WTC11 (cell line): ENCODE results near the gene ZNF335. TPM values are rescaled to one million over a fixed set of nuclear protein-coding genes. Genes with fewer than 3 reads are reported as not detected.
A peak's percentile ranks its signal among the peaks of the same experiment; 100 is the strongest.
"Not testable (repeated sequence)": the region's sequence is repeated elsewhere in the genome, so short reads cannot be mapped to it uniquely, and the experiment has no call there.

Experiments used
- ATAC-seq: fragments of 200-7000 bp; cut with Tn5 transposase; 2 replicates; pipeline ENCODE4 v1.10.0; 2021; ENCODE audit warnings: mild to moderate bottlenecking, moderate library complexity
- CTCF ChIA-PET: fragments of 300-600 bp; sonication (Branson Sonifier 250); formaldehyde crosslinking; loops from one replicate; lab custom pipeline; 2021; ENCODE audit warnings: antibody characterized with exemption; lab: Charles Lee
- POLR2A ChIA-PET: fragments of 350-600 bp; sonication (Branson Sonifier 250); formaldehyde crosslinking; loops from one replicate; lab custom pipeline; 2021; ENCODE audit warnings: antibody characterized with exemption; lab: Charles Lee
- DNase-seq: peaks from one replicate; pipeline ENCODE4 v3.0.0; 2021; ENCODE audit warnings: low spot score
- H3K27ac Mint-ChIP-seq: 2 replicates; pipeline ENCODE4 v1.8.0; 2021; ENCODE audit warnings: mixed read lengths
- H3K27me3 Mint-ChIP-seq: 2 replicates; pipeline ENCODE4 v1.8.0; 2021; ENCODE audit warnings: low read depth, mild to moderate bottlenecking, moderate library complexity, mixed read lengths
- H3K36me3 Mint-ChIP-seq: 2 replicates; pipeline ENCODE4 v1.8.0; 2021; ENCODE audit warnings: mixed read lengths
- H3K4me1 Mint-ChIP-seq: 2 replicates; pipeline ENCODE4 v1.8.0; 2022; ENCODE audit warnings: mixed read lengths
- H3K4me3 Mint-ChIP-seq: 2 replicates; pipeline ENCODE4 v1.8.0; 2021; ENCODE audit warnings: mild to moderate bottlenecking, moderate library complexity, mixed read lengths
- H3K9me3 Mint-ChIP-seq: 2 replicates; pipeline ENCODE4 v1.8.0; 2021; ENCODE audit warnings: mixed read lengths
- CBFB ChIP-seq: sonication (generic); formaldehyde crosslinking; IDR thresholded peaks from 2 replicates; pipeline ENCODE4 v1.8.1; 2022; ENCODE audit warnings: mild to moderate bottlenecking, low read depth, missing genetic modification reagents
- FOXJ3 ChIP-seq: sonication (generic); formaldehyde crosslinking; IDR thresholded peaks from 2 replicates; pipeline ENCODE4 v1.9.0; 2021; ENCODE audit warnings: missing genetic modification reagents, mild to moderate bottlenecking, borderline replicate concordance
- FOXP1 ChIP-seq: sonication (generic); formaldehyde crosslinking; IDR thresholded peaks from 2 replicates; pipeline ENCODE4 v1.8.0; 2022; ENCODE audit warnings: missing genetic modification reagents, mild to moderate bottlenecking, moderate library complexity, borderline replicate concordance
- GABPB1 ChIP-seq: sonication (generic); formaldehyde crosslinking; IDR thresholded peaks from 2 replicates; pipeline ENCODE4 v1.8.1; 2023; ENCODE audit warnings: mild to moderate bottlenecking, missing genetic modification reagents
- NFE2L1 ChIP-seq: sonication (generic); formaldehyde crosslinking; IDR thresholded peaks from 2 replicates; pipeline ENCODE4 v1.8.1; 2023; ENCODE audit warnings: missing genetic modification reagents
- NR3C1 ChIP-seq: sonication (generic); formaldehyde crosslinking; conservative IDR thresholded peaks from 2 replicates; pipeline ENCODE4 v1.8.1; 2023; ENCODE audit warnings: low read depth, mild to moderate bottlenecking, missing genetic modification reagents
- OVOL2 ChIP-seq: fragments of 250-450 bp; sonication (Bioruptor Pico); IDR thresholded peaks from 2 replicates; pipeline ENCODE4 v1.9.0; 2021; ENCODE audit warnings: mild to moderate bottlenecking, borderline replicate concordance
- PRRX2 ChIP-seq: fragments of 250-450 bp; sonication (Bioruptor Pico); IDR thresholded peaks from 2 replicates; pipeline ENCODE4 v1.8.0; 2021; ENCODE audit warnings: mild to moderate bottlenecking
- RORB ChIP-seq: fragments of 250-450 bp; sonication (Bioruptor Pico); IDR thresholded peaks from 2 replicates; pipeline ENCODE4 v1.9.0; 2021; ENCODE audit warnings: mild to moderate bottlenecking
- SMAD3 ChIP-seq: sonication (generic); formaldehyde crosslinking; IDR thresholded peaks from 2 replicates; pipeline ENCODE4 v1.8.0; 2022; ENCODE audit warnings: missing genetic modification reagents, mild to moderate bottlenecking, borderline replicate concordance
- SMAD4 ChIP-seq: sonication (generic); formaldehyde crosslinking; IDR thresholded peaks from 2 replicates; pipeline ENCODE4 v1.8.0; 2022; ENCODE audit warnings: mild to moderate bottlenecking, missing genetic modification reagents
- TCF7 ChIP-seq: sonication (generic); formaldehyde crosslinking; IDR thresholded peaks from 2 replicates; pipeline ENCODE4 v1.8.0; 2022; ENCODE audit warnings: mild to moderate bottlenecking, low read depth, missing genetic modification reagents, moderate library complexity
- total RNA-seq: library from RNA; stranded (reverse); gene quantifications from 3 replicates; pipeline ENCODE4 v1.2.3, GENCODE V29; 2021
- TF ChIP-seq, protein P1 (sequence below): sonication (generic); formaldehyde crosslinking; IDR thresholded peaks from 2 replicates; pipeline ENCODE4 v1.8.1; 2022; ENCODE audit warnings: mild to moderate bottlenecking, missing genetic modification reagents, moderate library complexity, borderline replicate concordance
- TF ChIP-seq, protein P2 (sequence below): fragments of 250-450 bp; sonication (Bioruptor Pico); IDR thresholded peaks from 2 replicates; pipeline ENCODE4 v1.8.0; 2021; ENCODE audit warnings: mild to moderate bottlenecking
- TF ChIP-seq, protein P3 (sequence below): fragments of 250-450 bp; sonication (Bioruptor Pico); IDR thresholded peaks from 2 replicates; pipeline ENCODE4 v1.9.0; 2021; ENCODE audit warnings: mild to moderate bottlenecking
- TF ChIP-seq, protein P4 (sequence below): sonication (generic); formaldehyde crosslinking; IDR thresholded peaks from 2 replicates; pipeline ENCODE4 v1.8.0; 2022; ENCODE audit warnings: mild to moderate bottlenecking, missing genetic modification reagents

Gene ZNF335
- total RNA-seq, 1 experiment from 2014 or later, result 20.0 TPM

DNA sequence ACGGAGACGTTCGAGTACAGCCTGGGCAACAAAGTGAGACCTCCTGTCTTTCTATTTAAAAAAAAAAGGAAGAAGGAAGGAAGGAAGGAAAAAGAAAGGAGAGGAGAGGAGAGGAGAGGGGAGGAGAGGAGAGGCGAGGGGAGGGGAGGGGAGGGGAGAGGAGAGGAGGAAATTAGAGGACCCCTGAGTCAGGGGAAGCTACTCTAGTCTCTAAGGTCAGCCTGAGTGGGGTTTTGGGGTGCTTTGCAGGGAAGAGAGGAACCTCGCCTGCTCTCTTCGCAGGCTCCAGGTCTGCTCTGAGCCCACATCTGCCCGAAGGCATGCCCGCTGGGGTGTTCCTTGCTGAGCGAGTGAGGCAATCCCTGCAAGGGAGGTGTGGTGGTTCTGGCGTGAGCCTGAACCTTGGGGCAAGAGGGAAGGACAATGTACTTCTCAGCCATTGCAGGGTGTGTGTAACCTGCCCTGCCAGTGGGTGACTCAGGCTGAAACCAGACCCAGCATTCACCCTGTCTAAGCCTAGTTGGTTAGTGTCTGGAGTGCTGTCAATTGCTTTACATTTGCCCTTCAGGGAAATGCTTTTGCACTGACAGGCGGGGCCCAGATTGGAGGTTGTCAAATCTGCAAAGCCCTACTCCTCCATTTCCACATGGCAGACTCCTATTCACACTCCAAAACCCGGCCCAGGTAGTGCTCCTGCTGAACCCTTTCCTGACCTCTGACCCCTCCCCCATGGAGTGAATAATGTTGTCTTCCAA lies 21.4 kb upstream of the ZNF335 start:
- DNase-seq, result no peak
- TF ChIP-seq, protein P1, sequence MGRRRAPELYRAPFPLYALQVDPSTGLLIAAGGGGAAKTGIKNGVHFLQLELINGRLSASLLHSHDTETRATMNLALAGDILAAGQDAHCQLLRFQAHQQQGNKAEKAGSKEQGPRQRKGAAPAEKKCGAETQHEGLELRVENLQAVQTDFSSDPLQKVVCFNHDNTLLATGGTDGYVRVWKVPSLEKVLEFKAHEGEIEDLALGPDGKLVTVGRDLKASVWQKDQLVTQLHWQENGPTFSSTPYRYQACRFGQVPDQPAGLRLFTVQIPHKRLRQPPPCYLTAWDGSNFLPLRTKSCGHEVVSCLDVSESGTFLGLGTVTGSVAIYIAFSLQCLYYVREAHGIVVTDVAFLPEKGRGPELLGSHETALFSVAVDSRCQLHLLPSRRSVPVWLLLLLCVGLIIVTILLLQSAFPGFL (CRISPR knock-in tag), result no peak
- TF ChIP-seq, all 79 proteins: peak for 0
- Mint-ChIP-seq H3K4me3 (no peak overlapping the region), H3K9me3 (no peaks in the 10 kb centered on the region), H3K27me3 (no peaks in the 10 kb centered on the region; the same call in 1 of the 2 replicates), H3K27ac (0 out of 2 replicates have a peak overlapping the region, but pooled peaks have one; percentile 50), H3K36me3 (no peaks in the 10 kb centered on the region), H3K4me1 (peaks cover 35% of the 10 kb centered on the region)
- CTCF ChIA-PET, result interaction anchor here (1.2 to 9.6 kb wide), 2 partner anchors 19 to 30 kb away, joined by 3 to 235 read pairs; no protein-coding TSS in a partner anchor
- POLR2A ChIA-PET, result no interaction called here
- ATAC-seq, result peak; percentile 81

DNA sequence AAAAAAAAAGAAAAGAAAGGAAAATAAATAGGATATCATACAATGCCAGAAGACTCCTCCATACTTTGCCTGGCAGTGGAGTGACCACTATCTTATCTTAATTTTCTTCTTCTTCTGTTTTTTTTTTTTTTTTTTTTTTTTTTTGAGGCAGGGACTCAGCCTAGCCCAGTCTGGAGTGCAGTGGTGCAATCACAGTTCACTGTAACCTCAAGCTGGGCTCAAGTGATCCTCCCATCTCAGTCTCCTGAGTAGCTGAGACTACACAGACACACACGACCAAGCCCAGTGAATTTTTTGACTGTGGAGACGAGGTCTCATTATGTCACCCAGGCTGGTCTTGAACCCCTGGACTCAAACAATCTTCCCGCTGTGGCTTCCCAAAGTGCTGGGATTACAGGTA lies 19.6 kb upstream of the ZNF335 start:
- no peak overlapping the region for H3K27ac Mint-ChIP-seq
- DNase-seq (no peak), ATAC-seq (no peak)
- peaks cover 4% of the 10 kb centered on the region for H3K27me3 Mint-ChIP-seq
- TF ChIP-seq CBFB (CRISPR knock-in tag) (no peak), SMAD3 (no peak), FOXP1 (CRISPR knock-in tag) (no peak), NFE2L1 (CRISPR knock-in tag) (no peak), TCF7 (no peak), OVOL2 (CRISPR knock-in tag) (no peak), NR3C1 (CRISPR knock-in tag) (no peak), RORB (CRISPR knock-in tag) (no peak), SMAD4 (CRISPR knock-in tag) (no peak), PRRX2 (CRISPR knock-in tag) (no peak), GABPB1 (CRISPR knock-in tag) (no peak), FOXJ3 (no peak)
- TF ChIP-seq, protein P2, sequence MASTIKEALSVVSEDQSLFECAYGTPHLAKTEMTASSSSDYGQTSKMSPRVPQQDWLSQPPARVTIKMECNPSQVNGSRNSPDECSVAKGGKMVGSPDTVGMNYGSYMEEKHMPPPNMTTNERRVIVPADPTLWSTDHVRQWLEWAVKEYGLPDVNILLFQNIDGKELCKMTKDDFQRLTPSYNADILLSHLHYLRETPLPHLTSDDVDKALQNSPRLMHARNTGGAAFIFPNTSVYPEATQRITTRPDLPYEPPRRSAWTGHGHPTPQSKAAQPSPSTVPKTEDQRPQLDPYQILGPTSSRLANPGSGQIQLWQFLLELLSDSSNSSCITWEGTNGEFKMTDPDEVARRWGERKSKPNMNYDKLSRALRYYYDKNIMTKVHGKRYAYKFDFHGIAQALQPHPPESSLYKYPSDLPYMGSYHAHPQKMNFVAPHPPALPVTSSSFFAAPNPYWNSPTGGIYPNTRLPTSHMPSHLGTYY (CRISPR knock-in tag), result no peak
- TF ChIP-seq, protein P3, sequence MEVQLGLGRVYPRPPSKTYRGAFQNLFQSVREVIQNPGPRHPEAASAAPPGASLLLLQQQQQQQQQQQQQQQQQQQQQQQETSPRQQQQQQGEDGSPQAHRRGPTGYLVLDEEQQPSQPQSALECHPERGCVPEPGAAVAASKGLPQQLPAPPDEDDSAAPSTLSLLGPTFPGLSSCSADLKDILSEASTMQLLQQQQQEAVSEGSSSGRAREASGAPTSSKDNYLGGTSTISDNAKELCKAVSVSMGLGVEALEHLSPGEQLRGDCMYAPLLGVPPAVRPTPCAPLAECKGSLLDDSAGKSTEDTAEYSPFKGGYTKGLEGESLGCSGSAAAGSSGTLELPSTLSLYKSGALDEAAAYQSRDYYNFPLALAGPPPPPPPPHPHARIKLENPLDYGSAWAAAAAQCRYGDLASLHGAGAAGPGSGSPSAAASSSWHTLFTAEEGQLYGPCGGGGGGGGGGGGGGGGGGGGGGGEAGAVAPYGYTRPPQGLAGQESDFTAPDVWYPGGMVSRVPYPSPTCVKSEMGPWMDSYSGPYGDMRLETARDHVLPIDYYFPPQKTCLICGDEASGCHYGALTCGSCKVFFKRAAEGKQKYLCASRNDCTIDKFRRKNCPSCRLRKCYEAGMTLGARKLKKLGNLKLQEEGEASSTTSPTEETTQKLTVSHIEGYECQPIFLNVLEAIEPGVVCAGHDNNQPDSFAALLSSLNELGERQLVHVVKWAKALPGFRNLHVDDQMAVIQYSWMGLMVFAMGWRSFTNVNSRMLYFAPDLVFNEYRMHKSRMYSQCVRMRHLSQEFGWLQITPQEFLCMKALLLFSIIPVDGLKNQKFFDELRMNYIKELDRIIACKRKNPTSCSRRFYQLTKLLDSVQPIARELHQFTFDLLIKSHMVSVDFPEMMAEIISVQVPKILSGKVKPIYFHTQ (CRISPR knock-in tag), result no peak
- TF ChIP-seq, protein P4, sequence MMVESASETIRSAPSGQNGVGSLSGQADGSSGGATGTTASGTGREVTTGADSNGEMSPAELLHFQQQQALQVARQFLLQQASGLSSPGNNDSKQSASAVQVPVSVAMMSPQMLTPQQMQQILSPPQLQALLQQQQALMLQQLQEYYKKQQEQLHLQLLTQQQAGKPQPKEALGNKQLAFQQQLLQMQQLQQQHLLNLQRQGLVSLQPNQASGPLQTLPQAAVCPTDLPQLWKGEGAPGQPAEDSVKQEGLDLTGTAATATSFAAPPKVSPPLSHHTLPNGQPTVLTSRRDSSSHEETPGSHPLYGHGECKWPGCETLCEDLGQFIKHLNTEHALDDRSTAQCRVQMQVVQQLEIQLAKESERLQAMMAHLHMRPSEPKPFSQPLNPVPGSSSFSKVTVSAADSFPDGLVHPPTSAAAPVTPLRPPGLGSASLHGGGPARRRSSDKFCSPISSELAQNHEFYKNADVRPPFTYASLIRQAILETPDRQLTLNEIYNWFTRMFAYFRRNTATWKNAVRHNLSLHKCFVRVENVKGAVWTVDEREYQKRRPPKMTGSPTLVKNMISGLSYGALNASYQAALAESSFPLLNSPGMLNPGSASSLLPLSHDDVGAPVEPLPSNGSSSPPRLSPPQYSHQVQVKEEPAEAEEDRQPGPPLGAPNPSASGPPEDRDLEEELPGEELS (CRISPR knock-in tag), result no peak
- CTCF ChIA-PET, result interaction anchor here (0.6 to 9.6 kb wide), 2 partner anchors 20 to 504 kb away, joined by 3 to 235 read pairs; no protein-coding TSS in a partner anchor
- no peaks in the 10 kb centered on the region for H3K9me3 Mint-ChIP-seq
- POLR2A ChIA-PET, result no interaction called here
- peaks cover 25% of the 10 kb centered on the region for H3K4me1 Mint-ChIP-seq
- no peak overlapping the region for H3K4me3 Mint-ChIP-seq
- H3K36me3 Mint-ChIP-seq, result no peaks in the 10 kb centered on the region

DNA sequence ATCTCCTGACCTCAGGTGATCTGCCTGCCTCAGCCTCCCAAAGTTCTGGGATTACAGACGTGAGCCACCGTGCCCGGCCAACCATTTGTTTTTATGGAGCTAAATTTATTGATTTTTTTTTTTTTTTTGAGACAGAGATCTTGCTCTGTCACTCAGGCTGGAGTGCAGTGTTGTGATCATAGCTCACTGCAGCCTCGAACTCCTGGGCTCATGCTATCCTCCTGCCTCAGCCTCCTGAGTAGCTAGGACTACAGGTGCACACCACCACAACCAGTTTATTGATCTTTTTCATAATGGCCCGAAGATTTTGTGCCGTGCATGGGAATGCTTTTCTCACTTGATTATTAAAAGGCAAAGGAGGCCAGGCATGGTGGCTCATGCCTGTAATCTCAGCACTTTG lies 16.8 kb upstream of the ZNF335 start:
- H3K4me1 Mint-ChIP-seq, result peaks cover 10% of the 10 kb centered on the region
- H3K27ac Mint-ChIP-seq, H3K36me3 Mint-ChIP-seq, POLR2A ChIA-PET, ATAC-seq, H3K27me3 Mint-ChIP-seq, DNase-seq, H3K4me3 Mint-ChIP-seq, H3K9me3 Mint-ChIP-seq: not testable (repeated sequence)
- CTCF ChIA-PET, result interaction anchor here (0.9 to 9.6 kb wide), 5 partner anchors 19 to 70 kb away, joined by 3 to 235 read pairs (median 9); partner anchors contain the start of gene MMP9
